Measurements from ENCODE around the gene IFIT2. TPM values are rescaled to one million over a fixed set of nuclear protein-coding genes. Genes with fewer than 3 reads are reported as not detected.

Gene IFIT2
- total RNA-seq, 2 experiments from 2014 or later: 36.9 to 38.9 TPM

DNA sequence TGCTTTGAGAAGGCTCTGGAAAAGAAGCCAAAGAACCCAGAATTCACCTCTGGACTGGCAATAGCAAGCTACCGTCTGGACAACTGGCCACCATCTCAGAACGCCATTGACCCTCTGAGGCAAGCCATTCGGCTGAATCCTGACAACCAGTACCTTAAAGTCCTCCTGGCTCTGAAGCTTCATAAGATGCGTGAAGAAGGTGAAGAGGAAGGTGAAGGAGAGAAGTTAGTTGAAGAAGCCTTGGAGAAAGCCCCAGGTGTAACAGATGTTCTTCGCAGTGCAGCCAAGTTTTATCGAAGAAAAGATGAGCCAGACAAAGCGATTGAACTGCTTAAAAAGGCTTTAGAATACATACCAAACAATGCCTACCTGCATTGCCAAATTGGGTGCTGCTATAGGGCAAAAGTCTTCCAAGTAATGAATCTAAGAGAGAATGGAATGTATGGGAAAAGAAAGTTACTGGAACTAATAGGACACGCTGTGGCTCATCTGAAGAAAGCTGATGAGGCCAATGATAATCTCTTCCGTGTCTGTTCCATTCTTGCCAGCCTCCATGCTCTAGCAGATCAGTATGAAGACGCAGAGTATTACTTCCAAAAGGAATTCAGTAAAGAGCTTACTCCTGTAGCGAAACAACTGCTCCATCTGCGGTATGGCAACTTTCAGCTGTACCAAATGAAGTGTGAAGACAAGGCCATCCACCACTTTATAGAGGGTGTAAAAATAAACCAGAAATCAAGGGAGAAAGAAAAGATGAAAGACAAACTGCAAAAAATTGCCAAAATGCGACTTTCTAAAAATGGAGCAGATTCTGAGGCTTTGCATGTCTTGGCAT lies 4.8 kb downstream of the IFIT2 start:
- DNase-seq (no peak), ATAC-seq (ENCODE audit: poor library complexity) (no peak)
- H3K9me3 ChIP-seq (ENCODE audit: control insufficient read depth in 1 of 2, insufficient read depth in 1 of 2, low read length in 2 of 2): peaks cover 0 to 10% of the 10 kb centered on the region in 2 experiments
- H3K4me3 Mint-ChIP-seq: no peak overlapping the region
- intact Hi-C loops (cut with DNase I, micrococcal nuclease): loop anchor here in 1 of 2 experiments (2.0 kb wide), 1 partner anchor 24 kb away; no protein-coding TSS in a partner anchor
- ChIA-PET CTCF (no interaction called here), POLR2A (interaction anchor here (0.6 kb wide), 1 partner anchor 483 kb away, joined by 3 read pairs; no protein-coding TSS in a partner anchor)
- peaks cover 31% of the 10 kb centered on the region for H3K4me1 Mint-ChIP-seq (ENCODE audit: low read depth)
- no peaks in the 10 kb centered on the region for H3K27me3 Mint-ChIP-seq
- H3K9me3 Mint-ChIP-seq: peaks cover 5% of the 10 kb centered on the region
- H3K36me3 ChIP-seq (ENCODE audit: insufficient read depth, low read length): peaks cover 30% of the 10 kb centered on the region
- no peaks in the 10 kb centered on the region for H3K27me3 ChIP-seq (ENCODE audit: control insufficient read depth in 1 of 2, insufficient read depth in 2 of 2, low read length in 2 of 2)
- H3K4me3 ChIP-seq (ENCODE audit: low read length): no peak overlapping the region
- peaks cover 83% of the 10 kb centered on the region for H3K36me3 Mint-ChIP-seq (ENCODE audit: low read depth)
- TF ChIP-seq, protein P1, sequence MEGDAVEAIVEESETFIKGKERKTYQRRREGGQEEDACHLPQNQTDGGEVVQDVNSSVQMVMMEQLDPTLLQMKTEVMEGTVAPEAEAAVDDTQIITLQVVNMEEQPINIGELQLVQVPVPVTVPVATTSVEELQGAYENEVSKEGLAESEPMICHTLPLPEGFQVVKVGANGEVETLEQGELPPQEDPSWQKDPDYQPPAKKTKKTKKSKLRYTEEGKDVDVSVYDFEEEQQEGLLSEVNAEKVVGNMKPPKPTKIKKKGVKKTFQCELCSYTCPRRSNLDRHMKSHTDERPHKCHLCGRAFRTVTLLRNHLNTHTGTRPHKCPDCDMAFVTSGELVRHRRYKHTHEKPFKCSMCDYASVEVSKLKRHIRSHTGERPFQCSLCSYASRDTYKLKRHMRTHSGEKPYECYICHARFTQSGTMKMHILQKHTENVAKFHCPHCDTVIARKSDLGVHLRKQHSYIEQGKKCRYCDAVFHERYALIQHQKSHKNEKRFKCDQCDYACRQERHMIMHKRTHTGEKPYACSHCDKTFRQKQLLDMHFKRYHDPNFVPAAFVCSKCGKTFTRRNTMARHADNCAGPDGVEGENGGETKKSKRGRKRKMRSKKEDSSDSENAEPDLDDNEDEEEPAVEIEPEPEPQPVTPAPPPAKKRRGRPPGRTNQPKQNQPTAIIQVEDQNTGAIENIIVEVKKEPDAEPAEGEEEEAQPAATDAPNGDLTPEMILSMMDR (IDR thresholded peaks at IDR 0.05): no peak
- H3K4me1 ChIP-seq (ENCODE audit: insufficient read depth, low read length): peaks cover 15% of the 10 kb centered on the region
- H3K27ac ChIP-seq (ENCODE audit: low read depth in 1 of 2, low read length in 2 of 2): no peak overlapping the region
- H3K27ac Mint-ChIP-seq: no peak overlapping the region

DNA sequence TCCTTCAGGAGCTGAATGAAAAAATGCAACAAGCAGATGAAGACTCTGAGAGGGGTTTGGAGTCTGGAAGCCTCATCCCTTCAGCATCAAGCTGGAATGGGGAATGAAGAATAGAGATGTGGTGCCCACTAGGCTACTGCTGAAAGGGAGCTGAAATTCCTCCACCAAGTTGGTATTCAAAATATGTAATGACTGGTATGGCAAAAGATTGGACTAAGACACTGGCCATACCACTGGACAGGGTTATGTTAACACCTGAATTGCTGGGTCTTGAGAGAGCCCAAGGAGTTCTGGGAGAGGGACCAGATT lies 5.4 kb downstream of the IFIT2 start:
- peaks cover 15% of the 10 kb centered on the region for H3K4me1 ChIP-seq (ENCODE audit: insufficient read depth, low read length)
- ChIA-PET POLR2A (interaction anchor here (0.6 kb wide), 1 partner anchor 483 kb away, joined by 3 read pairs; no protein-coding TSS in a partner anchor), CTCF (no interaction called here)
- Mint-ChIP-seq H3K27ac (no peak overlapping the region), H3K4me3 (no peak overlapping the region), H3K4me1 (ENCODE audit: low read depth) (peaks cover 25% of the 10 kb centered on the region), H3K9me3 (peaks cover 5% of the 10 kb centered on the region), H3K36me3 (ENCODE audit: low read depth) (peaks cover 77% of the 10 kb centered on the region), H3K27me3 (no peaks in the 10 kb centered on the region)
- no peak for DNase-seq
- H3K9me3 ChIP-seq (ENCODE audit: control insufficient read depth in 1 of 2, insufficient read depth in 1 of 2, low read length in 2 of 2): peaks cover 0 to 10% of the 10 kb centered on the region in 2 experiments
- H3K4me3 ChIP-seq (ENCODE audit: low read length): no peak overlapping the region
- no peak for ATAC-seq (ENCODE audit: poor library complexity)
- H3K27me3 ChIP-seq (ENCODE audit: control insufficient read depth in 1 of 2, insufficient read depth in 2 of 2, low read length in 2 of 2): no peaks in the 10 kb centered on the region
- H3K27ac ChIP-seq (ENCODE audit: low read depth in 1 of 2, low read length in 2 of 2): no peak overlapping the region
- TF ChIP-seq, protein P1 (IDR thresholded peaks at IDR 0.05): no peak
- H3K36me3 ChIP-seq (ENCODE audit: insufficient read depth, low read length): peaks cover 30% of the 10 kb centered on the region
- intact Hi-C loops (cut with DNase I, micrococcal nuclease): loop anchor here in 1 of 2 experiments (2.0 kb wide), 1 partner anchor 24 kb away; no protein-coding TSS in a partner anchor

DNA sequence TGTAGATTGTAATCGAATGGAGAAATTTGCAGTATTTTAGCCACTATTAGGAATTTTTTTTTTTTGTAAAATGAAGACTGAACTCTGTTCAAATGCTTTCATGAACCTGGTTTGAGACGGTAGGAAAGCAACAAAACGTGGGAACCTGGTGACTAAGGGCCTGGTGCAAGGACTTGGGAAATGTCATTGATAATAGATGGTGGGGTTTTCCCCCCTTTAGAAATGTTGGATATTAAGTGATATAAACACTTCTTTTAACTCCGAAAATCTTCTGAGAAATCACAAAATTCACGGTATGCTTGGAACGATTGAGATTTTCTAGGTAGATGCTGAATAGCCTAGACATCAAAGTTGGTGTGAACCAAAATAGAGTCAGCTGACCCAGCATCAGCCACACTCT lies 6.4 kb downstream of the IFIT2 start:
- H3K36me3 Mint-ChIP-seq (ENCODE audit: low read depth): peaks cover 69% of the 10 kb centered on the region
- no peaks in the 10 kb centered on the region for H3K27me3 ChIP-seq (ENCODE audit: control insufficient read depth in 1 of 2, insufficient read depth in 2 of 2, low read length in 2 of 2)
- intact Hi-C loops (cut with DNase I, micrococcal nuclease): no loop called here
- peaks cover 15% of the 10 kb centered on the region for H3K4me1 Mint-ChIP-seq (ENCODE audit: low read depth)
- H3K36me3 ChIP-seq (ENCODE audit: insufficient read depth, low read length): peaks cover 30% of the 10 kb centered on the region
- no peak overlapping the region for H3K27ac Mint-ChIP-seq
- TF ChIP-seq, protein P1 (IDR thresholded peaks at IDR 0.05): no peak
- ATAC-seq (ENCODE audit: poor library complexity) (no peak), DNase-seq (no peak)
- H3K27me3 Mint-ChIP-seq: no peaks in the 10 kb centered on the region
- no peak overlapping the region for H3K27ac ChIP-seq (ENCODE audit: low read depth in 1 of 2, low read length in 2 of 2)
- peaks cover 5% of the 10 kb centered on the region for H3K9me3 Mint-ChIP-seq
- no peak overlapping the region for H3K4me3 Mint-ChIP-seq
- no peak overlapping the region for H3K4me3 ChIP-seq (ENCODE audit: low read length)
- ChIA-PET POLR2A (interaction anchor here (1.4 kb wide), 1 partner anchor 19 kb away, joined by 3 read pairs; the partner anchor contains the start of gene IFIT3), CTCF (no interaction called here)
- H3K4me1 ChIP-seq (ENCODE audit: insufficient read depth, low read length): peaks cover 10% of the 10 kb centered on the region
- H3K9me3 ChIP-seq (ENCODE audit: control insufficient read depth in 1 of 2, insufficient read depth in 1 of 2, low read length in 2 of 2): peaks cover 0 to 10% of the 10 kb centered on the region in 2 experiments

Measured in CD4-positive, alpha-beta T cell (primary cell).